Lung (tissue), 12 donors: Measurements from ENCODE around the gene ZER1. TPM values are rescaled to one million over a fixed set of nuclear protein-coding genes. Genes with fewer than 3 reads are reported as not detected.

Experiments used
- ATAC-seq: fragments of 200-7000 bp; cut with Tn5 transposase; one replicate; pipeline ENCODE4 v1.9.1; 2020; ENCODE audit warnings: moderate number of reproducible peaks; ENCODE audit not compliant: insufficient read depth, low FRiP score
- DNase-seq, 3 donors: peaks; one replicate each; pipeline ENCODE4 v3.0.0-alpha.2; 2013 to 2017
- H3K27ac ChIP-seq, 2 donors: one replicate each; pipeline ENCODE4 v1.5.1; 2013; ENCODE audit warnings: mild to moderate bottlenecking in 2 of 2, moderate library complexity in 2 of 2, control low read depth in 1 of 2, inconsistent platforms in 1 of 2, low read depth in 1 of 2, low read length in 1 of 2
- H3K27me3 ChIP-seq, 3 donors: one replicate each; pipeline ENCODE4 v1.5.1; 2013; ENCODE audit warnings: low read length in 2 of 3; ENCODE audit not compliant: control insufficient read depth in 3 of 3, insufficient read depth in 3 of 3
- H3K36me3 ChIP-seq, 4 donors: one replicate each; pipeline ENCODE4 v1.5.1; 2013; ENCODE audit warnings: low read length in 4 of 4, mild to moderate bottlenecking in 1 of 4, moderate library complexity in 1 of 4; ENCODE audit not compliant: control insufficient read depth in 4 of 4, insufficient read depth in 4 of 4
- H3K4me1 ChIP-seq, 5 donors: one replicate each; pipeline ENCODE4 v1.5.1; 2013; ENCODE audit warnings: low read length in 5 of 5, mild to moderate bottlenecking in 2 of 5, moderate library complexity in 1 of 5; ENCODE audit not compliant: control insufficient read depth in 5 of 5, insufficient read depth in 5 of 5
- H3K4me3 ChIP-seq: one replicate; pipeline ENCODE4 v1.5.1; 2013; ENCODE audit warnings: mild to moderate bottlenecking, control low read depth, moderate library complexity
- H3K9ac ChIP-seq, 2 donors: one replicate each; pipeline ENCODE4 v1.5.1; 2013; ENCODE audit warnings: low read length in 2 of 2, control low read depth in 1 of 2; ENCODE audit not compliant: insufficient read depth in 1 of 2
- H3K9me3 ChIP-seq, 4 donors: one replicate each; pipeline ENCODE4 v1.5.1; 2013; ENCODE audit warnings: low read length in 3 of 4, mild to moderate bottlenecking in 1 of 4, moderate library complexity in 1 of 4; ENCODE audit not compliant: control insufficient read depth in 4 of 4, insufficient read depth in 3 of 4
- CTCF ChIP-seq: IDR thresholded peaks from 2 replicates; pipeline ENCODE4 v1.5.1; 2012; ENCODE audit warnings: mild to moderate bottlenecking; ENCODE audit errors: control extremely low read depth, extremely low read depth
- WGBS, 2 donors: extraction: QIAGEN DNeasy Blood & Tissue Kit; methylation state at CpG; one replicate each; pipeline ENCODE4 v1.1.7; 2013; 5-methylcytosine and 5-hydroxymethylcytosine counted together
- polyA plus RNA-seq, 2 donors: library from polyadenylated mRNA; stranded (reverse); fragments of 200-250 nt; gene quantifications; one replicate each; pipeline ENCODE4 v1.2.1, GENCODE V29; 2013
- total RNA-seq, 2 donors: library from RNA; depleted of rRNA in 1 of 2; stranded (reverse); fragments of >200 nt in 1 of 2; gene quantifications; one replicate each; pipeline ENCODE4 v1.2.1, GENCODE V29; 2014 to 2021
- donor health status: control.
- donor health status: control.
- donor health status: Bipolar disorder and iron deficiency.
- donor health status: healthy.
- donor health status: DM: yes; HTN: yes; CAD: no.

Gene ZER1
- total and polyA plus RNA-seq, 4 donors: 17.6 to 39.0 (median 28.4) TPM

DNA sequence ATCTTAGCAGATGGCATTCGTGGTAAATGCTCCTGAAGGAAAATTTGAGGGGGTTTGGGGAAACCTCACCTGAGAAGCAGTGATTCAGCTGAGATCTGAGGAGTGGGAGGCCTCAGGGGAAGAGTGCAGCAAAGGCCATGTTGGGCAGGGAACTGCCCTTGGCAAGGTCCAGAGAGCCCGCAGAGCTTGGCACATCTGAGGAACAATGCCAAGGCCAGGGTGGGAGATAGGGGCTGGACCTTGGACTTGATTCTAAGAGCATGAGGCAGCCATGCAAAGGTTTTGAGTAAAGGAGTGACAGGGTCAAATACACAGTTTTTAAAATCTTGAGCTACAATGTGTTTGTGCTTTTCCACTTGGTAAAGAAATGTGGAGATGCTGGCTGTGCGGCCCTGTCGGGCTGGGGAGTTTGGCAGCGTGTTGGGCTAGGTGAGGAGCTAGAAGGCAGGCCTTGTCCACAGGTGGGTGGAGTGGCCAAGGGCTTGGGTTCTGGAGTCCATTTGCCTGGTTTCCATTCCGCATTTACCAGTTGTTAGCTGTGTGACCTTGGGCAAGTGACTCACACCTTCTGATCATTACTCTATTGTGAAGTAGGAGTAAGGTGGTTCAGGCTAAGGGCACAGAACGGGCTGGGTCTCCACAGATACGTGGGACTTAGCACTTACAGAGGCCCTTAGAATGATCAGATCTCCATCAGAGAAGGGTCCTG, 21.4 kb upstream of the ZER1 start:
- Histone ChIP-seq H3K9me3 (no peaks in the 10 kb centered on the region), H3K27me3 (no peaks in the 10 kb centered on the region), H3K4me3 (no peak overlapping the region), H3K4me1 (peaks cover 0 to 4% (median 2%) of the 10 kb centered on the region in 5 donors), H3K27ac (no peak overlapping the region), H3K36me3 (peaks cover 8 to 45% (median 38%) of the 10 kb centered on the region in 4 donors), H3K9ac (no peak overlapping the region)
- ATAC-seq: no peak
- DNase-seq: no peak
- 92 to 95% methylated on average over 8 of the region's 8 CpGs for WGBS, 2 donors
- TF ChIP-seq CTCF: no peak

- Histone ChIP-seq H3K4me1 (peaks cover 0 to 9% (median 5%) of the 10 kb centered on the region in 5 donors), H3K9me3 (no peaks in the 10 kb centered on the region), H3K4me3 (no peak overlapping the region), H3K36me3 (peaks cover 6 to 39% (median 35%) of the 10 kb centered on the region in 4 donors), H3K27ac (no peak overlapping the region), H3K27me3 (no peaks in the 10 kb centered on the region), H3K9ac (no peak overlapping the region)
- DNase-seq (no peak), ATAC-seq (no peak)
- 95 to 99% methylated on average over 9 of the region's 9 CpGs for whole genome bisulfite sequencing, 2 donors
- TF ChIP-seq CTCF: no peak
Measured at GRCh38 chr9:128792134-128792533, 20.4 kb upstream of the ZER1 start.

DNA sequence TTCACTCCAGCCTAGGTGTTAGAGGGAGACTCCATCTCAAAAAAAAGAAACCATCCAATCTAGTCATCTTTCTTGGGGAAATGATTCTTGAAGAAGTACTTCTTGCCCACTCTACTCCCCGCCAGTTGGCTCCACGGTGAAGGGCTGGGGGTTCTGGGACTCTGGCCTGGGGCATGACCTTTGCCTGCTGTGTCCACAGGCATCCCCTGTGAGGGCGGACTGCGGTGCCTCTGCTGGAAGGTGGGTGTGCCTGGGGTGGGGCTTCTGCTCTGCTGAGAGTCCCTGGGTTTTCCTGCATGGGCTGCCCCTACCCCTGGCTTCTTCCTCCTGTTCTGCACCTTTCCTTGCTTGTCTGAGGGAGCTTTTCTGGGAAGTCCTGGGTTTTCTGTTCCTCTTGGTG, 18.8 kb upstream of the ZER1 start:
- peaks cover 3 to 35% (median 32%) of the 10 kb centered on the region in 4 donors for H3K36me3 ChIP-seq
- no peak overlapping the region for H3K4me3 ChIP-seq
- TF ChIP-seq CTCF: no peak
- H3K9me3 ChIP-seq: no peaks in the 10 kb centered on the region
- H3K27ac ChIP-seq: no peak overlapping the region
- peaks cover 0 to 9% (median 5%) of the 10 kb centered on the region in 5 donors for H3K4me1 ChIP-seq
- 92 to 95% methylated on average over 4 of the region's 4 CpGs for WGBS, 2 donors
- DNase-seq: no peak
- H3K27me3 ChIP-seq: no peaks in the 10 kb centered on the region
- no peak overlapping the region for H3K9ac ChIP-seq
- ATAC-seq: no peak
